HFF-Myc (cell line): Measurements from ENCODE around the gene POT1.

Source experiments
- DNase-seq: peaks from one replicate; pipeline ENCODE4 v3.0.0-alpha.2; 2011; ENCODE audit warnings: low read depth; ENCODE audit errors: extremely low read depth
- H3K4me3 ChIP-seq: replicated peaks from 2 replicates; pipeline ENCODE4 v1.5.1; 2011; ENCODE audit warnings: low read depth, mild to moderate bottlenecking, control low read depth, low read length
- TF ChIP-seq, protein P1 (sequence below): IDR thresholded peaks from 2 replicates; pipeline ENCODE4 v1.5.1; 2012; ENCODE audit warnings: mild to moderate bottlenecking, low read depth, low read length, control low read depth; ENCODE audit errors: missing control alignments

Gene POT1

DNA sequence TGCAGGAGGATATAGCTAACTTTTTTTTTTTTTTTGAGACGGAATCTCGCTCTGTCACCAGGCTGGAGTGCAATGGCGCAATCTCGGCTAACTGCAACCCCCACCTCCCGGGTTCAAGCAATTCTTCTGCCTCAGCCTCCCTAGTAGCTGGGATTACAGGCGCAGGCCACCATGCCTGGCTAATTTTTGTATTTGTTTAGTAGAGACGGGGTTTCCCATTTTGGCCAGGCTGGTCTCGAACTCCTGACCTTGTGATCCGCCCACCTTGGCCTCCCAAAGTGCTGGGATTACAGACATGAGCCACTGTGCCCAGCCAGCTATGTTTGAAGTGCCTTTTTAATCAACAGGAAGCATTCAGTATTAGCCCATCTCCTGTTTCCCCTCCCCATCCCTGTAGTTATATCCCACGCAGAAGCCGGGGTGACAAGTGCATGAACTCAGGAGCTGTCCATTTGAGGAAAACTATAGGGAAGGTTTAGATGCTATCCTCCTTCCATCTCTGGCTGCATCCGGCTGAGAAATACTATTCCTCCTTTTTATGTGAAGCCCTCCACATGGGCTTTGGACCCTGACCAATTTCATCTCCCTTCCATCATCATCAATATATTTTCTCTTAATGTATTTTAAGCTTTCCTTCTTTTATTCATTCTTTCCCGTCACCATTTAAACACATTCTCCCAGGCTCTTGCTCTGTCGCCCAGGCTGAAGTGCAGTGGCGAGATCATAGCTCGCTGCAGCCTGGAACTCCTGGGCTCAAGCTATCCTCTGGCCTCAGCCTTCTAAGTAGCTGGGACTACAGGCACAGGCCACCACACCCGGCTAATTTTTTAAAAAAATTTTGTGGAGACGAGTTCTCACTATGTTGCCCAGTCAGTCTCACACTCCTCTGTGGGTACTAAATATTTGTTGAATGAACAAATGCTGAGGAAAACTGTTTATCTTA, 1.3 kb upstream of the POT1 start:
- TF ChIP-seq, protein P1, sequence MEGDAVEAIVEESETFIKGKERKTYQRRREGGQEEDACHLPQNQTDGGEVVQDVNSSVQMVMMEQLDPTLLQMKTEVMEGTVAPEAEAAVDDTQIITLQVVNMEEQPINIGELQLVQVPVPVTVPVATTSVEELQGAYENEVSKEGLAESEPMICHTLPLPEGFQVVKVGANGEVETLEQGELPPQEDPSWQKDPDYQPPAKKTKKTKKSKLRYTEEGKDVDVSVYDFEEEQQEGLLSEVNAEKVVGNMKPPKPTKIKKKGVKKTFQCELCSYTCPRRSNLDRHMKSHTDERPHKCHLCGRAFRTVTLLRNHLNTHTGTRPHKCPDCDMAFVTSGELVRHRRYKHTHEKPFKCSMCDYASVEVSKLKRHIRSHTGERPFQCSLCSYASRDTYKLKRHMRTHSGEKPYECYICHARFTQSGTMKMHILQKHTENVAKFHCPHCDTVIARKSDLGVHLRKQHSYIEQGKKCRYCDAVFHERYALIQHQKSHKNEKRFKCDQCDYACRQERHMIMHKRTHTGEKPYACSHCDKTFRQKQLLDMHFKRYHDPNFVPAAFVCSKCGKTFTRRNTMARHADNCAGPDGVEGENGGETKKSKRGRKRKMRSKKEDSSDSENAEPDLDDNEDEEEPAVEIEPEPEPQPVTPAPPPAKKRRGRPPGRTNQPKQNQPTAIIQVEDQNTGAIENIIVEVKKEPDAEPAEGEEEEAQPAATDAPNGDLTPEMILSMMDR: no peak
- no peak overlapping the region for H3K4me3 ChIP-seq

GRCh38 chr7:124930173-124930623, 573 bp upstream of the POT1 start:
- peak overlapping the region; percentile 77 for H3K4me3 ChIP-seq
- DNase-seq: no peak
- TF ChIP-seq, protein P1: no peak

More for the DNA sequence above, 1.3 kb upstream of the POT1 start:
- DNase-seq: no peak

GRCh38 chr7:124924906-124925305, 4.7 kb downstream of the POT1 start:
- TF ChIP-seq, protein P1: no peak
- H3K4me3 ChIP-seq: no peak overlapping the region
- no peak for DNase-seq

DNA sequence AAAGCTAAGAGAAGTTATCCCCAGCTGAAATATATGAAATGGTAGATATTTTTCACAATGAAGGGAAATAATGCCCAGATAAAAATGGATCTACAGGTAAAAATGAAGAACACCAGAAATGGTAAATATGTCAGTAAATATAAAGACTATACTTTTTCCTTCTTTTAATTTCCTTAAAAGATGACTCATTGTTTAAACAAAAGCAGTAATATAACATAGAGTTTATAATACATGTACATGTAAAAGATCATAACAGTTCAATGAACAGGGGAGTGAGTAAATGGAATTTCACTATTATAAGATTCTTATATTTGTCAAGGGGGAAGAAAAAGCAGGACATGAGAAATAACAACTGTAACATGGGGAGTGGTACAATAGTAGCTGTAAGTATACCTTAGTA, 7.4 kb downstream of the POT1 start:
- TF ChIP-seq, protein P1: no peak
- H3K4me3 ChIP-seq: no peak overlapping the region
- no peak for DNase-seq

DNA sequence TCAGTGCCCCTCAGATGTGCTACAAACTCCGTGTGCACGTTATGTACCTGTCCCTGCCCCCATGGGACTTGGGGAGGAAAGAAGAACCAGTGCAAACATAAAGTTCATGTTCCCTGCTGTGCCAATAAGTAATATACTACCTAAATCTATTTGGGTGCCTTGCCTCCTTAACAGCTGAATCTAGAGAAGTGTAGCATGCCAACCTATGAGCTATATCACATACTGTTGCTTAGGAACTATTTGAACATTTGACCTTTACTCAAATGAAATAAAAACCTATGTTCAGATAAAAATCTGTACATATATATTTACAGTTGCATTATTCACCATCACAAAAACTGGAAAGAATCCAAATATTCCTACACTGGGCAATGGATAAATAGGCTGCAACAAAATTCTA, 9.8 kb downstream of the POT1 start:
- H3K4me3 ChIP-seq: no peak overlapping the region
- TF ChIP-seq, protein P1: no peak

GRCh38 chr7:124918662-124919061, 11.0 kb downstream of the POT1 start:
- DNase-seq: no peak
- no peak overlapping the region for H3K4me3 ChIP-seq
- TF ChIP-seq, protein P1: no peak

More for the DNA sequence above, 9.8 kb downstream of the POT1 start:
- DNase-seq: no peak
